HG03442 (cell line): ENCODE measurements around the gene MEMO1.
A peak's percentile ranks its signal among the peaks of the same experiment; 100 is the strongest.
"Not testable (repeated sequence)": the region's sequence is repeated elsewhere in the genome, so short reads cannot be mapped to it uniquely, and the experiment has no call there.

ENCODE experiments used
- ATAC-seq: cut with Tn5 transposase; IDR thresholded peaks from one replicate; pipeline ENCODE4 v1.9.1; 2021; ENCODE audit warnings: mild to moderate bottlenecking, moderate library complexity; ENCODE audit not compliant: unreplicated experiment

The MEMO1 gene

DNA sequence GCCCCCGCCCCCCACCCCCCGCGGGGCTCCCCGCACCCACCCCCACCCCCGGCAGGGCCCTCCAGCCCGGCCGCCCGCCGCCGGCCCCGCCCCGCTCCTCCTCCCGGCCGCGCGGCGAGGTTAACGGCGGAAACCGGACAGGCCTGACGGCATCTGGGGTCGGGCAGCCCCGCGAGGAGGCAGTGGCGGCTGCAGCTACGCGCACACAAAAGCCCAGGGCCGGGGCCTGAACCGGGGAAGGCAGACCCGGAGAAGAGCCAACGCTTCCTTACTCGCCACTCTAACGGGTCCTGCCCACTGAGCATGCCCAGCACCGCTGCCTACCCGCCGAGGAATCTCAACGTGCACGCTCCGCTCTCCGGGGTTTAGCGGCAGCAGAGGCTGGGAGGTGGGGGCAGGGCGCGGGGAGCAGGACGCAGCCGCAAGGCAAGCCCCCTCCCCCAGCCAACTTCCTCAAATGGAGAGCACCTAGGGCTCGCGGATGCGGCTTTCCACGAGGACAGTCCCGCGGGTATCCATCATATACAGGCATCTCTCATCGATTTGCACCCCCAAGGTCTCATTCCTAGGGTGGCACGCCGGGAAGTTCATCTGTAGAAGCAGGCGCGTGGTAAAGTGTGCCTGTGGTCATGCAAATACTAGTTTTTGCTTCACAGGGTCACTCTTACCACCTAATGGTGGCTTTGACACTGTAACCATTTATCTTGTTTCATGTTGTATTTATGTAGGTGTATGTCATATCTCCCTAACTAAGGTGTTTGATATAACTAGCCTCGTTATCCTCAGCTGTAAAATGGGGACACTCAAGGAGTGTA is at the start of gene MEMO1:
TSS of gene MEMO1 (minus strand) at position 339 of the 815 bp plus-strand sequence. CDS start 761 bp downstream, outside the sequence.
- ATAC-seq, result peak; percentile 52

DNA sequence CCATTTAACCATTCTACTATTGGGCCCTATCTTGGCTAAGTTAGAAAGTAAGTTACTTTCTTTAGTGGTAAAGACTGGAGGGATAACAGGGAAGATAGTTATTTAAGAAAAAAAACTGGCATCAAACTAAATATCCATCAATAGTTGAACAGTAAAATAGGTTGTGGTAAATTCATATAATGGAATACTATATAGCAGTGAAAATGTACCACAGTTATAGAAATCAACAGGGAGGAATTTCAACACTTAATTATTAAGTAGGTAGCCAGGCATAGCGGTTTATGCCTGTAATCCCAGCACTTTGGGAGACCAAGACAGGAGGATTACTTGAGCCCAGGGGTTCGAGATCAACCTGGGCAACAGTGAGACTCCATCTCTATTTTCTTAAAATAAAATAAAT is 49.5 kb upstream of the MEMO1 start:
- ATAC-seq, result no peak

DNA sequence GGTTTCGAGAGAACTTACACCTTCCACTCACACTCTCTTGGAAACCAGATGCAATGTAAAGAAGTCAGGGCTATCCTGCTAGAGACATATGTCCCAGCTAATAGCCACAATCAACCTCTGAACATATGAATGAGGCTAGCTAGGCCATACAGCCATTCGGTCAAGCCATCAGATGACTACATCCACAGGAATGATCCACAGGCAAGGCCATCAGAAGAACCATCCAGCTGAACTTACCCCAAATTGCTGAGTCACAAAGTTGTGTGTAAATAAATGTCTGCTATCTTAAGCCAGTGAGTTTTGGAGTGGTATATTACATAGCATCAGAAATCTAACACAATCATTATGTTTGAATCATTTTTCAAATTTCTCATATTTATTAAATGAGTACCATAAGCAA is 47.3 kb upstream of the MEMO1 start:
- ATAC-seq, result no peak

DNA sequence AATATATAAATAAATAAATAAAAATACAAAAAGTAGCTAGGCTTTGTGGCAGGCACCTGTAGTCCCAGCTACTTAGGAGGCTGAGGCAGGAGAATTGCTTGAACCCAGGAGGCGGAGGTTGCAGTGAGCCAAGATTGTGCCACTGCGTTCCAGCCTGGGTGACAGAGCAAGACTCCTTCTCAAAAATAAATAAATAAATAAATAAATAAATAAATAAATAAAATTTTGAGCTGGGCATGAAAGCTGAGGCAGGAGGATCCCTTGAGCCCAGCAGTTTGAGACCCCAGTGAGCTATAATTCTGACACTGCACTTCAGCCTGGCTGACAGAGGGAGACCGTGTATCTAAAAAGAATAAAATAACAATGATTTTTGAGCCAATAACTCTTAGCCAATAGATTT is 43.8 kb upstream of the MEMO1 start:
- ATAC-seq, result not testable (repeated sequence)

DNA sequence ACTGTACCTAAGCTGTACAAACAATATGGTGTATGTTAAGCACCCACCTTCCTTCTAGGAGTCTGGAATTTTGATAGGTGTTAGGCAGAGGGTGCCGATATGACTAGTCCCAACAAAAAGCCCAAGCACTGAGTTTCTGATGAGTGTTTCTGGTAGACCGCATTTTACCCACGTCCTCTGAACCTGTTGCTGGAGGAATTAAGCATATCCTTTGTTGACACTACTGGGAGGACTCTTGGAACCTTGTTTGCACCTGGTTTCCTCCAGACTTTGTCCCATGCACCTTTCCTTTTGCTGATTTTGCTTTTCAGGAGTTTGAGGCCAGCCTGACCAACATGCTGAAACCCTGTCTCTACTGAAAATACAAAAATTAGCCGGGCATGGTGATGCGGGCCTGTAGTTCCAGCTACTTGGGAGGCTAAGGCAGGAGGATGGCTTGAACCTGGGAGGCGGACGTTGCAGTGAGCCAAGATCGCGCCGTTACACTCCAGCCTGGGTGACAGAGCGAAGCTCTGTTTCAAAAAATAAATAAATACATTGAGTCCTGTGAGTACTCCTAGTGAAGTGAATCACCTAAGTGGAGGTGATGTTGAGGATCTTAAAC is 41.1 kb upstream of the MEMO1 start:
- ATAC-seq, result no peak

DNA sequence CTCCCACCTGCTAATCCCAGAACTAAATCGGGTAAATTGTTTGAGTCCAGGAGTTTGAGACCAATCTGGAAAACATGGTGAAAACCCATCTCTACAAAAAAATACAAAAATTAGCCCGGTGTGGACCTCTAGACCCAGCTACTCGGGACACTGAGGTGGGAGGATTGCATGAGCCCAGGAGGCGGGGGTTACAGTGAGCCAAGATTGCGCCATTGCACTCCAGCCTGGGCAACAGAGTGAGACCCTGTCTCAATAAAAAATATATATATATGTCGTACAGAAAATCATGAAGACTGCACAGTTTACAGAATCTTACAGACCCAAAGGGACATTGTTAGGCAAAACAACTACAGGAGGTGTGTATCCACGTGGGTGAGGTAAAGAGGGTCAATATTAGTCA is 32.8 kb upstream of the MEMO1 start:
- no peak for ATAC-seq

DNA sequence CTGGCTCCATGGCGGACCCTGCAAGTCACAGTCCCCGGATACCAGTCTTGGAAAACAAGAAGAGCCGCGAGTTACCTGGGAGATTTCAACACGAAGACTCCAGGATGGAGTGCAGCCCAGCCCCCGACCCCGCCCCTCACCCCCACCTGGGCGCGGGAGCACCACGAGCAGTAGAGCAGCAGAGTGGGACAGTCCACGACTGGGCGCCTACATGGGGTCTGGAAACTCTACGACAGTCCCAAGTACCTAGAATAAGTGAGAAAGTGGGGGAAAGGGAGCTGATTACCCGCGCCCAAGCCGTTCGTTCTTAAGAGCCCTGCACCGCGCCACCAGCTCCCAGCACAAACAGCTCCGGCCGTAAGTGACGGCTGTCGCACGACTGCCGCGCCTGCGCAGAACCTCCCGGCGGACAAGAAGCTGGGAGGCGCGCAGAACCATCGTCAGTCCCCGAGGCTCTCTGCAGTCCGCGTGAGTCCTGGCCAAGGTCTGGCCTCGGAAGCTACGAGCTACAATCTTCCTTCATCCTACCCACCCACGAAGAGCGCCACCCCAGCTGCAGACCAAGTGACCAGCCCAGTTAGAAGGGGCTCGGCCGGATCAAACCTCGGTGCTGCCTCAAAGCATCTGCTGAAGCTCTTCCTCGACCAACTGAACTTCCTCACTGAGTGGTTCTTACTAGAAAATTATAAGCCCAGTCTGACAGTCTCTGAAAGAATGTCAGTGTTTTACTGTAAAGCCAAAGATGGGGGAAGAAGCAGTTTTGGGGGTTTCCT is 28.8 kb upstream of the MEMO1 start, which contains the start of gene DPY30:
TSS of gene DPY30 (minus strand) at position 359 of the 773 bp plus-strand sequence. CDS start at position 10, 349 bp downstream.
- ATAC-seq, result peak; percentile 88

DNA sequence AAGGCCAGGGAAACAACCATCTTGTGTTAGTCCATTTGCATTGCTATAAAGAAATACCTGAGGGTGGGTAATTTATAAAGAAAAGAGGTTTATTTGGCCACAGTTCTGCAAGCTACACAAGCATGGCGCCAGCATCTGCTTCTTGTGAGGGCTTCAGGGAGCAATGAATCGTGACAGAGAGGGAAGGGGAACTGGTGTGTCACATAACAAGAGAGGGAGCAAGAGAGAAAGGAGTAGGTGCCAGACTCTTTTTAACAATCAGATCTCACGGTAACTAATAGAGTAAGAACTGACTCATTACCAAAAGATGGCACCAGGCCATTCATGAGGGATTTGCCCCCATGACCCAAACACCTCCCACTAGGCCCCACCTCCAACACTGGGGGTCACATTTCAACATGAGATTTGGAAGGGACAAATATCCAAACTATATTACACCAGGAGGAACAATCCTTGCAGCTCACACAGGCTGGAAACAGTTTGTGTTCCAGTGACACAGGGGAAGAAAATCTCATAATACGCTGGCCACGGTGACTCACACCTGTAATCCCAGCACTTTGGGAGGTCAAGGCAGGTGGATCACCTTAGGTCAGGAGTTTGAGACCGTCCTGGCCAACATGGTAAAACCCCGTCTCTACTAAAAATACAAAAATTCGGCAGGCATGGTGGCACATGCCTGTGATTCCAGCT is 23.5 kb upstream of the MEMO1 start:
- not testable (repeated sequence) for ATAC-seq

DNA sequence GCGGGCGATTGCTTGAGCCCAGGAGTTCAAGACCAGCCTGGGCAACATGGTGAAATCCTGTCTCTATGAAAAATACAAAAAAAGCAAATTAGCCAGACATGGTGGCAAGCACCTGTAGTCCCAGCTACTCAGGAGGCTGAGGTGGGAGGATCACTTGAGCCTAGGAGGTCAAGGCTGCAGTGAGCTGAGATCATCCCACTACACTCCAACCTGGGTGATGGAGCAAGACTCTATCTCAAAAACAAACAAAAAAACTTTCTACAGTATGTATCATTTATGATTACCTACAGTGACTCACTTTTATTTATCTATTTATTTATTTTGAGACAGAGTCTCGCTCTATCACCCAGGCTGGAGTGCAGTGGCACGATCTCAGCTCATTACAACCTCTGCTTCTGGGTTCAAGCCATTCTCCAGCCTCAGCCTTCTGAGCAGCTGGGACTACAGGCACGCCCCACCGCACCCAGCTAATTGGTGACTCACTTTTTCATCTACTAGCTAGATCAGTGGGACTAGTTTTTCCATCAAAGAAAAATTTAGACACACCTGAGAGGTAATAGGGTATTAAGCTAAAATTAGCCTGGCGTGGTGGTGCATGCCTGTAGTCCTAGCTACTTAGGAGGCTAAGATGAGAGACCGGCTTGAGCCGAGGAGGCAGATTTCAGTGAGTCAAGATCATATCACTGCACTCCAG is 8.1 kb upstream of the MEMO1 start:
- not testable (repeated sequence) for ATAC-seq

DNA sequence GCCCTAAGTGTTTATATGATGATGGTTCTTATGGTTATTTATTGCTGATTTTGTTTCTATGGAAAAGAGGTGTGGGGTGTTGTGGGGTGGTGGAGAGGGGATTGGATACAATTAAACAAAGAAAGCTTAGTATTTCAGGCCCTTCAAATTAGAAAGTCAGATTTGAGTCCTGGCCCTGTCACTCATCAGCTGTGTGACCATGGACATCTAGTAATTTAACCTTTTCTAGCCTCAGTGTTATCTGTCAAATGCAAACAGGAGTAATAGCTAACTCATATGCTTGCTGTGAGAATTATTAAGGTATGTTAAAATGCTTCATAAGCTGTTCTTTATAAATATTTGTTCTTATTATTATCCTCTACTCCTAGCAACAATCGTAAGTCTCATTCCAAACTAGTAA is 2.1 kb upstream of the MEMO1 start:
- ATAC-seq, result no peak

DNA sequence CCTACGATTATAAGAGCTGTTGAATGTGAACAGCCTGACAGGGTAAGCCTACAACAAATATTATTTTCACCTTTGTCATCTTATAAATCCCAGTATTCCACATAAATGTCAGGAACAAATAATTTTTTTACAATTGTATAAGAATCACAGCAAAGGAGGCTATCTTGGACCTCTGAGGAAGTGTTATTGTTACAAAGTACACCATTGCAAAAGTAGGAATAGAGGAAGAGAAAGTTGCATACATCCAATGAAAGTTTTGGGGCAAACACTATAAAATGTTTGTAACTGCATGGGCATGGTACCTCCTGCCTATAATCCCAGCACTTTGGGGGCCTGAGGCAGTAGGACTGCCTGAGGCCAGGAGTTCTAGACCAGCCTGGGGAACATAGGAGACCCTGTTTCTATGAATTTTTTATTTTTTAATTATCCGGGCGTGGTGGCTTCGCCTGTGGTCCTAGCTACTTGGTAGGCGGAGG is 715 bp upstream of the MEMO1 start:
- ATAC-seq, result no peak

DNA sequence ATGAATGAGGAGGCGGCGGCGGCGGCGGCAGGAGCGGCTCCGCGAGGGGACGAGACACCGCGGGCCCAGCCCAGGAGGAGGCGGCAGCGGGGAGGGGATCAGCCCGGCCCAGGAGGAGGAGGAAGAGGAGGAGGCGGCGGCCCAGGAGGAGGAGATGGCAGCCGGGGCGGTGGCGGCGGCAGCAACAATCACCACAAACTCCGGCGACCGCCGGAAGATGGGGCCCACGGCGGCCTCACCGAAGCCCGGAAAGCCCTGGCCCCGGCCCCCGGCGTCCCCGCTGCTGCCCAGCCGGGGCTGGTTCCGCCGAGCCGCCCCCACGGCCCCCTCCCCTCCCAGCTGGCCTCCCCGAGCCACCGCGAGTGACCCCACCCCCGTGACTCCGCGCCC is 533 bp downstream of the MEMO1 start:
- ATAC-seq, result peak; percentile 54

DNA sequence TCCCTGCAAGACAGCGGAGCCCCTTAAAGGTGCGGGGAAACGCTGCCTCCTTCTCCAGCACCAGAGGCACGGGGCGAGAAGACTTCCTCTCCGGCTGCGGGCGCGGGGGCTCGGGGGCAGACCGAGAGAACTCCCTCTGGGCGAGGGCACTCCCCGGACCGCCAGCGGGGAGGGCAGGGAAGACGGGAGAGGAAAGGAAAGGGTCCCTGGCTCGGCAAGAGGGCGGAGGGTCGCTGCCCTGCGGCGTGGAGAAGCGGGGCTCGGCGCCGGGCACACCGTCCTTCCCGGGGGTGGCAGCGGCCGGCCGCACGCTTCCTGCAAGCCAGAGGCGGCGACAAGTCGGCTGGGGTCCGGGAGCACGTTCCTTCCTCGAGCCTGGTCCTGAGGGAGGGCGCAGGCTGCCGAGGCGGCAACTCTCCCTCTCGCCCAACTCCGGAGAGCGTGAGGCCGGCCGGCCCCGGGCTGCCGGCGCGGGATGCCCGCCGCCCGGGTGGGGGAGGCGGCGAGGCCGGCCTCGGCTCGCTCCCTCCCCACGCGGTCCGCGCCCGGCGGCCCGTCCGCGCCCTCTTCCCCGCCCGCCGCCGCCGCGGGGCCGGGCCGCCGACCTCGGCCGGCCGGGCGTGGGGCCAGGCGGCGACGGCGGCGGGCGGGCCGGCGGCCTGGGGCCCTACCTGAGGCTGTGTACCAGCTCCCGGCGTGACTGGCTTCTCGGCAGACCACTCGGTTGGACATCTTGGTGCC is 1.1 kb downstream of the MEMO1 start:
- ATAC-seq, result peak; percentile 21

DNA sequence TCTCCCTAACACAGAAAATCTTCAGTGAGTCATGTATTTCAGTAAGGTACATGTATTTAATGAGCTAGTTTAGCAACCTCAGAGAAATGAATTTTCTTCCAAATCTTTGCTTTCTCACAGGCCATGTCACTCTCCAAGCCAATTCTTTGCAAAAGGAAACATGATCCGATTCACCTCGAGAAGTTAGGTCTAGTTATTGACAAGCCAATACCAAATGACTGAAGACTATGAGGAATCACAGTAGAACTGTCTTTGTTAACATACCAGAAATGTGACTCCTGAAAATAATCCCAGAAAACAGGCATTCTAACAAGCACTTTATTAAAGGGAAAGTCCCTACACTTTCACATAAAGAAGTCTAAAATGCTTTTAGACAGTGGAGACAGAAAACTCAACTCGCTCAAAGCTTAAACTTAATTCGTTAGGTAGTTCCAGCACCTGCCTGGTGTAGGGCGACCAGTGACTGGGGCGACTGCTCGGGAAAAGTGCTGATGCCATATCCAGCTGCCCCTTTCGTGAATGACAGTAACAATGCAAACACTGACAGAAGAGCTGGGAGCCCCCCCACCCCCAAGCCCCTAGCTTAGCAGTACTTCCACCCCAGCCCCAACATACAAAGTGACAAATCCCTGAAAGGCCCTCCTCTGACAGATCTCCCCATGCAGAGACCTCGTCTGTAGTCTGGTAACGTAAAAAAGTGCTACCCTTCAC is 1.8 kb downstream of the MEMO1 start:
- ATAC-seq, result no peak

DNA sequence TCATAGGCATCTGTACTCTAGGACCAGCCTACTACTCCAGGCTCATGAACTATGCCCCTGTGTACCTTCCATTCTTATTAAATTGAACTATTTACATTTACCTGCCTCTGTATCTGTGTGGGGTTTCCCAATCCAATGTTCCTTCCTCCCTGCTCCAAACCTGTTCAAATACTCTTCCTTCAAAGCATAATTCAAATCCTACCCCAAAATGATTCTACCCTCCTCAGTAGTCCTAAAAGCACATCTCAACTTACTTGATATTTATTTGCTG is 3.8 kb downstream of the MEMO1 start:
- no peak for ATAC-seq

DNA sequence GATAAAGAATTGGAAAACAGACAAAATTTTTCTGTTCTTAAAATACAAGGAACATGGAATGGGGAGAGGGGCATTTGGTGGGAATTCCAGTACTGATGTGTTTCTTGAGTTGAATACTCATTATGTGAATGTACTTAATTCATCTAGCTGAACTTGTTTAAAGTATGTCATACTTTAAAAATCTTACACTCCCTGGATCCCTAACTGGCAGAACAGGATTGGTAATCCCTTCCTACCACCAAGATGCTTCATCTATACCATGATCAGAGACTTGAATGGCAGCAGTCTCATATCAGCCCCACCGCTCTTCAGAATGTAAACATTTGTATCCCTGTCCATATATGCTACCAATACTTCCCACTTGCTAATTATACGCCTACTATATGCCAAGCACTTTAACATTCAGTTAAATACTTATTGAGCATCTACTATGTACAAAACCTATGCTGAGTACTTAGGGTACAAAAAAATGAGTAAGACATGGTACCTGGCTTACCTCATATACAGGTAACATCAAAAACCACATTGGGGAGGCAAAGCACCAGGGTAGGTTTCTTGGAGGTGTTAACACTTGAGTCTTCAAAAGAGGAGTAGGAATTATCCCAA is 5.3 kb downstream of the MEMO1 start:
- ATAC-seq, result no peak

DNA sequence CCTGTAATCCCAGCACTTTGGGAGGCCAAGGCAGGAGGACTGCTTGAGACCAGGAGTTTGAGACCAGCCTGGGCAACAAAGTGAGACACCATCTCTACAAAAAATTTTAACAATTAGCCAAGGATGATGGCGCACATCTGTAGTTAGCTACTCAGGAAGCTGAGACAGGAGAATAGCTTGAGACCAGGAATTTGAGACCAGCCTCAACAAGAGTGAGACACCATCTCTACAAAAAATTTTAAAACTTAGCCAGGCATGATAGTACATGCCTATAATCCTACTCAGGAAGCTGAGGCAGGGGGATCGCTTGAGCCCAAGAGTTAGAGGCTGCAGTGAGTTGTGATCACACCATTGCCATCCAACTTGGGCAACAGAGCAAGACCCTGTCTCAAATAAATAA is 7.0 kb downstream of the MEMO1 start:
- no peak for ATAC-seq

DNA sequence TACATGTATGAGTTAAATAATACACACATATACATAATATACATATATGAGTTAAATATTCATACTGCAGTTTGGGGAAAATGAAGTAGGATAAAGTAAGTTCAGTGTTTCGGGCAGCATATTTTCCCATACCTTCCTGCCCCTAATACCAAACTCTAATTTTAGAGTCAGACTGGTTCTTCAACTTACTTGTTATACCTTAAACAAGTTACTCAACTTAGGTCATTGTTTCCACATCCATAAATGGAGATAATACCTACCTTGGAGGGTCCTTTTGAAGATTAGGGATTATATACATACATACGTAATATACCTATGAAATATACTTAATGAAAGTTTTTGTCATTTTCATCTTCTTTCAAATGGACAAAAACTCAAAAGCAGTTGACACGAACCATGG is 8.4 kb downstream of the MEMO1 start:
- no peak for ATAC-seq

DNA sequence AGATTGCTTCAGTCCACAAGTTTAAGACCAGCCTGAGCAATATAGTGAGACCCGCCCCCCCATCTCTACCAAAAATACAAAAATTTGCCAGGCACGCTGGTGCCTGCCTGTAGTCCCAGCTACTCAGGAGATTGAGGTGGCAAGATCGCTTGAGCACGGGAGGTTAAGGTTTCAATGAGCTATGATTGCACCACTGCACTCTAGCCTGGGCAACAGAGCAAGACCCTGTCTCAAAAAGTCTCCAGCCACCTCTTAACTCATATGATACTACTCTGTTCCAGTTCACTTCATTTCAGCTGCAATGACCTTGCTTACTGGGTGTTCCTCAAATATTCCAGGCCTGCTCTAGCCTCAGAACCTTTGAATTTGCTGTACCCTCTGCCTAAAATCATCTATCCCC is 11.4 kb downstream of the MEMO1 start:
- ATAC-seq, result no peak
